Hypothalamus (tissue), 51 donors: ENCODE data around the gene GRB10.
"Not testable (repeated sequence)": the region's sequence is repeated elsewhere in the genome, so short reads cannot be mapped to it uniquely, and the experiment has no call there.

ENCODE experiments used
- DNase-seq, 51 donors: peaks; one replicate each; lab custom pipeline; 2025; lab: John Stamatoyannopoulos, UW

The GRB10 gene

DNA sequence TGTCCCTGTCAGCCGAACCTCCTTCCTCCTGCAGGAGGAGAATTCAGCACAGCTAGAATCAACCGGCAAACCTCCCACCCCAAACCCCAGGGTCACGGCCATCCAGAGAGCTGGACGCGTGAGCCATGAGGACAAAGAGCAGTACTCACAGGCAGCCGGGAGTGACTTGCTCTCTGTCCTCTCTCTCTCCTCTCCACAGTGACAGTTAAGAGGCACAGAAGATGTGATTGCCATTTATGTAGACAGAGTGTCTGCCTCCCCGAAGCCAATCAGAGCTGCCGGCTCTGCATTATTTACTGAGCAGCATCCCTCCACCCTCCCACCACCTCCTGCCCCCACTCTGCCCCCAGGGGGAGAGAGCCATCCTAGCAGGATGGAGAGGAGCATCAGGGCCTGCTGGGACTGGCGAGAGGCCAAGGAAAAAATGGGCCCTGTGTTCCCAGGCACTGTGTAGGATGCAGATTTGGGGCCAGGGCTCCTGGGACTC lies 221.8 kb downstream of the GRB10 start:
- peak in 2 of 51 donors; percentile 8 to 21 for DNase-seq

DNA sequence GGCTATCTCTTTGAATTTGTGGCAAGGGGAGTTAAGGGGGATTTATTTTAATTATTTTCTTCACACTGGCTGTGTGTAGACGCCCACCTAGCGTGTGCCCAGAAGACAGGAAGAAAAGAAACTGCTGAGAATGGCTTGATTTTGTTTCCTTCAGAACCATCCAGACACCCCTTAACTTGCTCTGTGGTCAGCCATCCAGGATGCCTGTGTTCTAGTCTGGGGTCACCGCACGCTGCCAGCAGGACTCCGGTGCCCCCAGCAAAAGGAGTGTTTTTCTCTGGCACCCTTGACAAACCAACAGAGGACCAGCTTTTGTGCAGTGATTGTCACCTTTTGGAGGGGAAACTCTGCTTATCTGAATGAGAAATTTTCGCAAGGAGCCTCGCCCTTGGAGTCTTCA lies 222.8 kb downstream of the GRB10 start:
- no peak for DNase-seq

DNA sequence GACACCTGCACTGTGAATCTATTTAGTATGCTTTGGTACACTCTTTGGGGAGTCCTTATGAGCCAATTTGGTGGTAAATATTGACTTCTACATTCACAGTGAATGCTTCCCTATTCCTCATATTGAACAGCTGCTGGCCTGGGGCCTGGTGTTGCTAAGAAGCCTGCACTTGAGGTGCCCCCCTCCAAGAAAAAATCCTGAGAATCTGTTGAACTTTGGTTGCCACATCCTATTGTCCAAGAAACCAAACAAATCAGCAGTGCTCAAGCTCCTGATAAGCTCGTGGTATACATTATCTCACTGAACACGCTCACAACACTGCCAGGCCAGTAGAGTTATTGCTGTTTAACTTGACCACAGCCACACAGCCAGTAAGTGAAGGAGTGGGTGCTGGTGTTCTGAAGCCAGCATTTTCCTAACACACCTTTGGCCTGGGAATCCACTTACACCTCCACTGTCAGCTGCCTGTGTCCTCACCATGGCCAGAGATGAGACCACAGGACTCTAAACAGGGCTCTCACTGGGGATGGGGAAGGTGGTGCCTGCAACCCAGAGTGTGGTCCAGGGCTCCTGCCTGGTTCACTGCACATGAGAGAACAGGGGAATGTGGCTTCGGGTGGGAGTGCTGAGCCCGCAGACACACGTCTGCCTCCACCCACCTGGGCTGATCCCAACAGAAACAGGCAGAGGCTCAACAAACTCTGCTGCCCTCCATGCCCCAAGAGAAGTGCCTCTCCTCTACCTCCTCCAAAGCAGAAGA lies 224.2 kb downstream of the GRB10 start:
- DNase-seq, result no peak

DNA sequence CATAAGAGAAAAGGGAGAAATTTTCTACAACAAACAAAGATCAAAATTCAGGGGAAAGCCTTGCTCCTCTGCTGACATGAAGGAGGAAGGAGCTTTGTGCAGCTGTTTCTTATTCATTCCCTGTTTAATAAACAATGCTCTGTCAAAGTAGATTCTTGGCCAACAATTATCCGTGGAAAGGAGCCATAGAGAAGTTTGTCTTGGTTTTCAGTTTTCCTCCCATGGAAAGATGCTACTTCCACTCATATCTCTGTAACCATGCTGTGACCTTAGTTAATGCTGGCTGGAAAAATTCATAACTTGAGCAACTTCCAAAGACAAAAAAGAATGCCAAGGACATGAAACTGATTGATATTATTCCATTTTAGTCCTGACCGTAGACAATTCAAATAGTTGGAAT lies 225.6 kb downstream of the GRB10 start:
- no peak for DNase-seq

DNA sequence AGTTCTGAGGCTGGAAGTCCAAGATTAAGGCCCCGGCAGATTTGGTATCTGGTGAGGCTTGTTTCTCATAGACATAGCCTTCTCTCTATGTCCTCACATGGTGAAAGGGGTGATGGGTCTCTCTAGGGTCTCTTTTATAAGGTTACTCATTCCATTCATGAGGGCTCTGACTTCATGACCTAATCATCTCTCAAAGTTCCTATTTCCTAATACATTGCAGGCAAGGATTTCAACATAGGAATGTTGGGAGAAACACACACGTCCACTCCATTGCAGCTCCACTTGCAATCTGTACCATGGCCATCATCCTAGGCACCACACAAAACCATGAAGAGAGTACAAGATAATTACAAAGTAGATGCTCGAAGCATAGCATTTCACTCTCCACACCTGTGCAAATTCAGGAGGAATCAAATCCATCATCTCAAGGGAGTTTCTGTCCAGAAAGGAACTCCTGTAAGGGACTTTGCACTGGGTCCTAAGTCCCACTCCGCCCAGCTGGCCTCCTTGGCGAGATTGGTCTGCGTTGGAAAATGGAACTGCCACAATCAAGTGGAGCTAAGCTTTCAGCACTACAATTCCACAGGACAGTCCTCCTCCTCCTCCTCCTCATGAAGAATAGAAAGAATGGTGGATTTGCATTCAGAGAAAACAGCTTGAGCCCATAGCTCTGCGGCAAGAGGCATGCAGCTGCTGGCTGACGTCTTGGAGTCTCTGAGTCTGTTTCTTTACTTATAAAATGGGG lies 226.3 kb downstream of the GRB10 start:
- DNase-seq, result no peak

DNA sequence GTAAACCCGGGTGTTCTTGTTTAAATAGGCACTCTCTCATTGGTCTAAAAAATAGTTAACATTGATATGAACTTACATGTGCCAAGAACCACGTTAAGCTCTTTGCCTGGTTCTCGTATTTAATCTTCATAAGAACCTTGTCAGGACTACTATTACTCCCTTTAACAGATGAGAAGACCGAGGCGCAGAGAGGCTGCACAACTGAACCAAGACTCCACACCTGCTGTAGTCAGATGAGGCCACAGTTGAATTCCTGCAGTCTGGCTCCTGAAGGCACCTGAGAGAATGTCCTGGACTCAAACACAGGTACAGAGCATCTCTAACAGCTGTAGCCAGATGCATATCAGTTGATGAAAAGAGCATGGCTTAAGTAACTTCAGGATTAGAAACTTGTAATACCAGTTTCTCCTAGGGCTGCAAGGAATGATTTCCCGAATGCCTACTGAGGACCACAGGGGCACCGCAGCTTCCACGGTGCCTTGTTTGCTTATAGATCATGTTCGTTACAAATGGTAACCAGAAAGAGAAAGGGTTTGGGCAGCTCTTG lies 227.0 kb downstream of the GRB10 start:
- DNase-seq, result no peak

DNA sequence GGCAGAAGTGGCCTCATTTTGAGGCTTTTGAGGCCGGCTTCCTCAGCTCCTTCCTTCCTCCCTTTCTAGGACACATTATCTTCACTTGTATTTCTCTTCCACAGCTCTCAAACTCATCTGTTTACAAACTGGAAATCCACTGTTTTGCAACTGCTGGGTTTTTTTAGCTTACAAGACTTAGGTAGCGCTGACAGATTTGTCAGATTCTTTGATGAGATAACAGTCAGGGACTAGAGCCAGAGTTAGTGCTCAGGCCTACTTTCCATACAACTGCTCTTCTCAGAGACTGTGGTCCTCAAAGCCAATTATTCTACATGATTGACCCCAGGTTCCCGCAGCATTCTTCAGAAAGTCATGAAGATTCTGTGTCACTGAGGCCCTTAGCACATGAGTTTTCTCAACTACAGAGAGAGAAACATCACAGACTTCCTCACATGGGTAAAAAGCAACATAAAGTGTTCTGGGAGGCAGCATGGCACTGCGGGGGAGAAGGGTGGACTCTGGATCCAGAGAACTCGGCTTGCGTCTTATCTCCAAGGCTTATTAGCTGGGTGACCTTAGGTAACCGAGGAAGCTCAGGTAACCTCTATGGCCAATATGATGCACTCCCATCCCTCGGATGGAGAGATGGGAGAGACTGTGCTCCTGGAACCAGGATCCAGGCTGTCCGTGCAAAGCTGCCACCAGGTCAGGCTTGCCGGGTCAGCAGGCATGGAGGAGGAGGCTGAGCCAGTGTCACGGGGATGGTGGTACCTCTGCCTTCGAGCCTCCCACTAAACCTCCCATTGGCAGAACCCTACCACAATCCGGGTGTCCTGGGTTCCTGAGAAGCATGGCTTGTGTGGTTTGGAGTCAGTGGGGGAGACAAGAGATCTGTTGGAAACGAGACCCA lies 228.0 kb downstream of the GRB10 start:
- no peak for DNase-seq

DNA sequence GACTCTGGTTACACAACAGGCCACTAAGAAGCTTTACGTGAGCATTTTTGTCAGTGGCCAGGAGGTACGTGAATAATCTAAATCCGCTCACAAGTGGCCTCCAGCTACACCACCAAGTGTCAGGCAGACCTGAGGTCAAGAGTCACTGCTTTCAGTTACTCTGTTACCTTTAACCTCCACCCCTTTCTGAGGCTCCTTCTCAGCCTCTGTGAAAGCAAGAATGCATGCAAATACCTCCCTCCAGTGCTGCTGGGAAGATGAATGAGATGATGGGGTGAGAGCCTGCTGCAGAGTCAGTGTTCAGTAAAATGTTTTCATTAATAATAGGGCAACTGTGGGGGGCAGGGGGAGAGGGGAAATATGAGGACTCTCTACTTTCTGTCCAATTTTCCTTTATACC lies 228.7 kb downstream of the GRB10 start:
- DNase-seq, result no peak

DNA sequence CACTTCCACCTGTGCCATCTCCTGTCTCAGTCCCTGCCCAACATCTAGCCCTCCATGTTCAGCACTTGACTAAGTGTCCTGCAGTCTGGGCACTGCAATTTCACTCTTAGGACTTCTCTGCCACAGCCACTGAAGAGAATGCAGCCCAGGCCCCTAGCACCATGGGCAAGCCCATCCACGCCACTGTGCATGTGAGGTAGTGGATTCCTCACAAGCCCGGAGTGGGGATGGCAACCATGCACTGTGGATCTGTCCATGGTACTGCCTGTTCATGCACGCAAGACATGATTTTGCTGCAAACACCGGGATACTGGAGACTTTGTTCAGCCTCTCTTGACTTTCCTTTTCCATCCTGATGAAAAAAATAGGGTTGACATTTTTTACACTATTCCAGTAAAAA lies 229.8 kb downstream of the GRB10 start:
- peak in 1 of 51 donors; percentile 11 for DNase-seq

DNA sequence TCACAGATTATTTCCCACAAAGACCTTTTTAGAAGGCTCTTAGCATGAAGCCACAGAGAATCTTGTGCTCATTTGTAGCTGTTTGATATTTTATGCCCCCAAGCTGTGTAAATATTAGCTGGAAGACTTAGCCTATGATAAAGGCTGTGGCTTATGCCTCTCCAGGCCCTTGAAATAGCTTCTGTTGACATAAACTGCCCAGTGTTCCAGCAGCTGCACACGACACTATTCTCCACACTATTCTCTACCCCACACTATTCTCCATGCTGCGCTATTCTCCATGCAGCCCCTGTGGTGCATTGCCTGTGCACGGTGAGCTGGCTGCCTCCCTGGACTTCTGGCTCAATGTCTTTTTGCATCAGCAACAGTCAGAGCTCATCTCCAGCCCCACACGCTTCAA lies 230.6 kb downstream of the GRB10 start:
- no peak for DNase-seq

DNA sequence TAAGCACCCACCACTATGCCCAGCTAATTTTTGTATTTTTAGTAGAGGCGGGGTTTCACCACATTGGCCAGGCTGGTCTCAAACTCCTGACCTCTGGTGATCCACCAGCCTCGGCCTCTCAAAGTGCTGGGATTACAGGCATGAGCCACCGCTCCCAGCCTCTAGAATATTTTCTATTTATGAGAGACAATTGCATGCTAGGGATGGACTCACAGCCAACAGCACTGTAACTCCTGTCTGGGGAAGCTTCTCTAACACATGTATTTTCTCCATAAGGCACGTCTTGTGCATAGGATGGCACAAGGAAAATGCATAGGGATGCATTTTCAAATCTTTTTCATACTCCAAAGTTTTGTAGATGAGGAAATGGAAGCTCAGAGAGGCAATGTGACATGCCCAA lies 237.1 kb downstream of the GRB10 start:
- not testable (repeated sequence) for DNase-seq

DNA sequence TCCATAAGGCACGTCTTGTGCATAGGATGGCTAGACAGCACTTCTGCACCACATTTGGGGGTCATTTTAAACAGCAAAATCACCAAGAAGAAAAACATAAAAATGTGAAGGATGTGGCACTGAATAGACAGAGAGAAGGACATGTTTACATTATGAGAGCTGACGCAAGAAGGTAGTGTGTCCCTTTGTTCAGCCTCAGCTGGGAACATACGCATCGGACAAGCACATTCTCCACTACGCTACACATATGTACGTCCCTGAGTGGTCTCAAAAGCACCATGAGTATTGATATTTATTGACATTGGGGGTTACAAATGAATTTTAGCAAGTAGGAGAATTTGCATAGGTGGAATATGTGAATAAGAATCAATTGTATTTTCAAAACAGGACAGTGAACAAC lies 237.7 kb downstream of the GRB10 start:
- DNase-seq, result no peak

DNA sequence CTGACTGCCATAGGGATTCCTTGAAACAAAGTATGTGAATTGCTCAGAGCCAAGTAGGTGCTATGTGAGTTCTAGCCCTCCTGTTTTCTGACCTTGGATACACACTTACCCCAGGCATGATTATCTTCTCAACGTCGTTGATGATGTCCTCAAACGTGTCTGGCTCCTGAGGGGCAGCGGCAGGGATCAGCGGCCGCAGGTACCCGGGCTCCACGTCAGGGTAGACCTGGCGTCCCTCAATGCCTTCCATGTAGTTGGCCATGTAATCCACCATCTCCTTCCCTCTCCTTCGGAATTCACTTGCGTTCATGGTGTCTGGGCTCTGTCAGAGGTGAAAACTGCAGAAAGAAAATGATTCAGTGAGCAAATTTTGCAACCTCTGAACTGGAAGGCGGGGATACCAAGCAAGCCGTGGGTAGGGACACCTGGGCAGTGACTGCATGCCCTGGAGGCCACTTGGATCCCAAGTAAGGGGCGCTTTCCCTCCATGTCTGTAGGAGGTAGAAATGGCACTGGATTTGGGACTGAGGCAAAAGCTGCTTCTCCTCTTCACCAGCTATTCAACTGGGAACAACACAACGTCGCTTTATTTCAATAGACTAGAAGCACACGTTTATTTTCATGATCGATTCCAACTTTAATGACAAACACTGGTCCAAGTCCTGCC lies 238.8 kb downstream of the GRB10 start:
- no peak for DNase-seq

DNA sequence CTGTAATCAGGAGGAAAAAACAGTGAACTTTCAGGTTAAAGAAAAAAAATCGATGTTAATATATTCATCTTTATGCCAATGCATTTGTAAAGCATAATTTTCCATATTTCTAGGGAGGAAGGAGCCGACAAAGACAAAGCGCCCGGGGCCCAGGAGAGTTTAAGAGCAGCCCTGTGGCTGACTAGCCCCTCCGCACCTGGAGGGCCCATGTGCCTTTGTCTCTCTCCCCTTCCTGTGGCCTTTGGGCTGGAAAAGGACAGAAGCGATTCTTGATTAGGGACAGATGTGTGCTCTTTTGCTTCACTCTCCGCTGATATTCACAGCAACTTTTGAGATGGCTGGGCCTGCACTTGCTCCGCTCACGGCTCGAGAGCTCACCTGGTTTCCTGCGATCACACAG lies 240.6 kb downstream of the GRB10 start:
- DNase-seq, result no peak

DNA sequence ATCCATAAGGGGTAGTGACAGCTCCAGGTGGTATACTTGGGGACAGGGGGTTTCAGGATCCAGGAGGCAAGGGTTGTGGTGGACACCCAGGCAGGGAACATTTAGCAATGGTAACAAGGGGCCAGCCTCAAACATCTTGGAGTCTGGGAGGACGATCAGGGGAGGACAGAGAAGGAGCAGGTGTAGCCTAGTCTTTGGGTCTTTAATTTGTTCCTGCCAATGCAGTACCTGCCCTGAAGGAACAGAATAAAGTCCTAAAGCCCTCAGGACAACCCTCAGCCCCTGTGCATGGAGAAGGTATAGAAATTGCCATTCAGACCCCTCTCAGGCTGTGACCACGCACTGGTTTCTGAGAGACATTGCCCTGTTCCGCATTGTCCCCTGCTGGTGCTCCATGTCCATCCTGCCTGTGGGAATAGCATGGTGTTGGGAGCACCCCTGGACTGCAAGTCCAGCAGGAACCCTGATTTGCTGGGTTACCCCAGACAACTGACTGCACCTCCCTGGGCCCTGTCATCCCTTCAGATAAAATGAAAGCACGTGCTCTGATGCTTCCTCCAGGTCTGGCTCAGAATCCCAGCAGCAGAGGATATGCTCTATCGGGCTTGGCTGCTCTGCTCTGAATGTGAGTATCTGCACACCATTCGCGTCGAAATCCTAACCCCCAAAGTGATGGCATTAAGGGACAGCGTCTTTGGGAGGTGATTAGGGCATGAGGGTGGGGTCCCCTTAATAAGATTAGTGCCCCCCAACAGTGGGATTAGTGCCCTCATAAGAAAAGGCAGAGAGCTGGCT lies 241.7 kb downstream of the GRB10 start:
- no peak for DNase-seq
